SK-N-SH (cell line): ENCODE results near the gene ZMIZ1. TPM values are rescaled to one million over a fixed set of nuclear protein-coding genes. Genes with fewer than 3 reads are reported as not detected.
A peak's percentile ranks its signal among the peaks of the same experiment; 100 is the strongest.

Experiments
- CTCF ChIA-PET: fragments of 300-600, 350-600 bp; formaldehyde crosslinking; extraction: SDS; loops from one replicate; lab custom pipeline; 2021; lab: Yijun Ruan, JAX
- POLR2A ChIA-PET: fragments of 350-600 bp; sonication (Branson Sonifier 250); formaldehyde crosslinking; extraction: SDS; loops from one replicate; lab custom pipeline; 2020; ENCODE audit warnings: antibody characterized with exemption, inconsistent platforms; lab: Yijun Ruan, JAX
- DNase-seq: peaks from one replicate; pipeline ENCODE4 v3.0.0; 2012
- H2AFZ ChIP-seq: fragments of 200-600 bp; sonication (generic); 2 replicates; pipeline ENCODE4 v1.8.1; 2016; ENCODE audit warnings: antibody characterized with exemption, mild to moderate bottlenecking, low read depth
- H3F3A ChIP-seq: fragments of 200-600 bp; sonication (generic); replicated peaks from 2 replicates; pipeline ENCODE3; 2016; ENCODE audit warnings: antibody characterized with exemption, mild to moderate bottlenecking; ENCODE audit not compliant: insufficient read depth
- H3K27ac ChIP-seq, 2 experiments: fragments of 200-500 bp in 1 of 2; fragments of 200-600 bp in 1 of 2; sonication (Bioruptor generic) in 1 of 2; sonication (generic), shearing (Covaris generic) in 1 of 2; 2 replicates each; pipeline versions ENCODE4 v1.5.1 to v1.6.1; 2014 to 2016; ENCODE audit warnings: low read depth in 2 of 2, inconsistent platforms in 1 of 2, low read length in 1 of 2, mild to moderate bottlenecking in 1 of 2, mixed read lengths in 1 of 2
- H3K27me3 ChIP-seq: fragments of 200-600 bp; sonication (generic), shearing (Covaris generic); 2 replicates; pipeline ENCODE4 v1.6.1; 2016; ENCODE audit warnings: mixed run types; ENCODE audit not compliant: insufficient read depth
- H3K36me3 ChIP-seq, 2 experiments: fragments of 200-500 bp in 1 of 2; fragments of 200-600 bp in 1 of 2; sonication (Bioruptor generic) in 1 of 2; sonication (generic) in 1 of 2; replicated peaks in 1 of 2; 2 replicates each; pipeline versions ENCODE3 to v1.5.1; 2014 to 2016; ENCODE audit warnings: low read length in 1 of 2, mild to moderate bottlenecking in 1 of 2; ENCODE audit not compliant: insufficient read depth in 2 of 2, control insufficient read depth in 1 of 2
- H3K4me1 ChIP-seq, 2 experiments: fragments of 200-500 bp in 1 of 2; fragments of 200-600 bp in 1 of 2; sonication (Bioruptor generic) in 1 of 2; sonication (generic), shearing (Covaris generic) in 1 of 2; 2 replicates each; pipeline versions ENCODE4 v1.5.1 to v1.6.1; 2014 to 2016; ENCODE audit warnings: low read depth in 1 of 2, low read length in 1 of 2, mixed run types in 1 of 2; ENCODE audit not compliant: insufficient read depth in 2 of 2, control insufficient read depth in 1 of 2
- H3K4me2 ChIP-seq: fragments of 200-600 bp; sonication (generic), shearing (Covaris generic); 2 replicates; pipeline ENCODE4 v1.6.1; 2017; ENCODE audit warnings: mixed run types
- H3K4me3 ChIP-seq, 2 experiments: fragments of 200-500 bp in 1 of 2; fragments of 200-600 bp in 1 of 2; sonication (Bioruptor generic) in 1 of 2; sonication (generic), shearing (Covaris generic) in 1 of 2; 2 replicates each; pipeline versions ENCODE4 v1.5.1 to v1.8.1; 2014 to 2016; ENCODE audit warnings: low read depth in 2 of 2, inconsistent platforms in 1 of 2, low read length in 1 of 2, mild to moderate bottlenecking in 1 of 2, mixed read lengths in 1 of 2, moderate library complexity in 1 of 2
- H3K79me2 ChIP-seq: fragments of 200-600 bp; sonication (generic); 2 replicates; pipeline ENCODE4 v1.8.1; 2017; ENCODE audit warnings: mild to moderate bottlenecking; ENCODE audit not compliant: insufficient read depth
- H3K9ac ChIP-seq: fragments of 200-600 bp; sonication (generic); 2 replicates; pipeline ENCODE4 v1.6.1; 2017; ENCODE audit warnings: mixed run types
- H3K9me2 ChIP-seq: fragments of 200-600 bp; sonication (generic); 2 replicates; pipeline ENCODE4 v1.6.1; 2017; ENCODE audit warnings: mixed run types
- H3K9me3 ChIP-seq: fragments of 200-600 bp; sonication (generic); 2 replicates; pipeline ENCODE4 v1.6.1; 2017; ENCODE audit warnings: mixed run types, mild to moderate bottlenecking, moderate library complexity
- H4K20me1 ChIP-seq: fragments of 200-600 bp; sonication (generic); 2 replicates; pipeline ENCODE4 v1.6.1; 2017; ENCODE audit warnings: mild to moderate bottlenecking, mixed run types; ENCODE audit not compliant: insufficient read depth
- CHD2 ChIP-seq: fragments of 150-350 bp; IDR thresholded peaks from 2 replicates; pipeline ENCODE4 v1.6.1; 2018; ENCODE audit warnings: low read length; ENCODE audit not compliant: partially characterized antibody
- EP300 ChIP-seq, 2 experiments: IDR thresholded peaks; 2 replicates each; pipeline versions ENCODE4 v1.4.0 to v1.6.1; 2012; ENCODE audit warnings: borderline replicate concordance in 1 of 2, low read depth in 1 of 2, low read length in 1 of 2
- FOXJ3 ChIP-seq: sonication (generic); formaldehyde crosslinking; IDR thresholded peaks from 2 replicates; pipeline ENCODE4 v1.5.1; 2020; ENCODE audit warnings: mild to moderate bottlenecking, missing genetic modification reagents
- GATA2 ChIP-seq: sonication (generic); formaldehyde crosslinking; IDR thresholded peaks from 2 replicates; pipeline ENCODE4 v1.5.0; 2020; ENCODE audit warnings: mild to moderate bottlenecking, missing genetic modification reagents
- IRF3 ChIP-seq: fragments of 150-350 bp; IDR thresholded peaks from 2 replicates; pipeline ENCODE4 v1.6.1; 2016; ENCODE audit warnings: mild to moderate bottlenecking, low read depth, low read length
- JUND ChIP-seq: IDR thresholded peaks from 2 replicates; pipeline ENCODE4 v1.4.0; 2012
- MEF2A ChIP-seq: IDR thresholded peaks from 2 replicates; pipeline ENCODE4 v1.4.0; 2012; ENCODE audit warnings: low read depth, borderline replicate concordance
- NFIC ChIP-seq: IDR thresholded peaks from 2 replicates; pipeline ENCODE4 v1.4.0; 2012; ENCODE audit warnings: borderline replicate concordance
- PBX3 ChIP-seq: IDR thresholded peaks from 2 replicates; pipeline ENCODE4; 2012
- POLR2AphosphoS5 ChIP-seq: IDR thresholded peaks from 2 replicates; pipeline ENCODE4 v1.6.1; 2012; ENCODE audit warnings: low read depth, low read length
- RCOR1 ChIP-seq: fragments of 150-350 bp; IDR thresholded peaks from 2 replicates; pipeline ENCODE4 v1.6.1; 2017; ENCODE audit warnings: antibody characterized with exemption, low read length
- SIN3A ChIP-seq: IDR thresholded peaks from 2 replicates; pipeline ENCODE4 v1.6.1; 2012; ENCODE audit warnings: low read depth, mild to moderate bottlenecking, low read length, moderate library complexity, borderline replicate concordance
- SMC3 ChIP-seq: IDR thresholded peaks from 2 replicates; pipeline ENCODE4 v1.6.1; 2012; ENCODE audit warnings: low read depth, low read length, improper control_type of control experiment
- TCF12 ChIP-seq: IDR thresholded peaks from 2 replicates; pipeline ENCODE4 v1.4.0; 2012
- USF1 ChIP-seq: IDR thresholded peaks from 2 replicates; pipeline ENCODE4 v1.4.0; 2012; ENCODE audit warnings: low read depth, borderline replicate concordance
- ZBTB33 ChIP-seq: IDR thresholded peaks from 2 replicates; pipeline ENCODE4 v1.4.0; 2012; ENCODE audit warnings: low read depth, borderline replicate concordance
- WGBS: methylation state at CpG from one replicate; pipeline ENCODE4 v1.1.6; 2017; ENCODE audit warnings: low lambda C conversion rate; 5-methylcytosine and 5-hydroxymethylcytosine counted together
- polyA plus RNA-seq, 3 experiments: library from polyadenylated mRNA; depleted of rRNA; stranded (reverse); fragments of >200 nt; gene quantifications; 2 replicates each; pipeline ENCODE4 v1.2.3, GENCODE V29; 2012

The ZMIZ1 gene
- polyA plus RNA-seq, 1 of the 3 experiments (the other 2 are of a cell fraction): 23.5 TPM

GRCh38 chr10:79340646-79341244, 272.0 kb downstream of the ZMIZ1 start (continued):
- no peak for TF ChIP-seq USF1
- TF ChIP-seq SIN3A: no peak
- no peak for TF ChIP-seq SMC3

- Histone ChIP-seq H3F3A (no peaks in the 10 kb centered on the region), H3K4me1 (peaks cover 4 to 43% of the 10 kb centered on the region in 2 experiments; a peak in 3 of 4 replicates), H3K27me3 (no peaks in the 10 kb centered on the region), H3K4me3 (no peak overlapping the region), H3K9ac (no peak overlapping the region), H3K4me2 (no peak overlapping the region), H3K9me2 (no peaks in the 10 kb centered on the region), H3K27ac (peak overlapping the region in 1 of 2 experiments; percentile 84; a peak in 2 of 4 replicates), H3K79me2 (peaks cover 4% of the 10 kb centered on the region; the same call in 1 of the 2 replicates), H3K9me3 (no peaks in the 10 kb centered on the region), H2AFZ (no peak overlapping the region), H4K20me1 (no peaks in the 10 kb centered on the region), H3K36me3 (no peaks in the 10 kb centered on the region)
- TF ChIP-seq POLR2AphosphoS5 (no peak), TCF12 (peak; percentile 21; the same call in 1 of the 2 replicates), JUND (no peak), IRF3 (no peak), RCOR1 (peak; percentile 84; the same call in 1 of the 2 replicates), FOXJ3 (peak; percentile 79), EP300 (IDR thresholded peaks at IDR 0.05; ENCODE audit: borderline replicate concordance in 1 of 2, low read depth in 1 of 2, low read length in 1 of 2) (peak in 1 of 2 experiments; percentile 66; a peak in 1 of 4 replicates), PBX3 (no peak), NFIC (no peak), GATA2 (CRISPR knock-in tag) (peak; percentile 90), ZBTB33 (no peak), CHD2 (peak; percentile 79), MEF2A (no peak)
- POLR2A ChIA-PET: interaction anchor here (0.5 to 1.7 kb wide), 6 partner anchors 72 to 1272 kb away, joined by 3 to 6 read pairs (median 4); no protein-coding TSS in a partner anchor
- WGBS: 88% methylated on average over 4 of the region's 5 CpGs
- CTCF ChIA-PET: interaction anchor here (1.0 to 1.7 kb wide), 5 partner anchors 9 to 139 kb away, joined by 3 to 7 read pairs (median 3); no protein-coding TSS in a partner anchor
- DNase-seq: peak; percentile 86
Observed at GRCh38 chr10:79342295-79342761, 273.6 kb downstream of the ZMIZ1 start.
